ENCODE measurements around the gene KANK4.

GRCh38 chr1:62336995-62337705 lies 17.9 kb upstream of the KANK4 start:
- TF ChIP-seq CTCF (IDR thresholded peaks at IDR 0.05) (no peak), POLR2A (IDR thresholded peaks at IDR 0.05) (no peak), POLR2AphosphoS5 (IDR thresholded peaks at IDR 0.05) (no peak), EP300 (IDR thresholded peaks at IDR 0.05) (no peak)
